CD8-positive, alpha-beta memory T cell (primary cell): ENCODE results near the gene ZNF627. TPM values are rescaled to one million over a fixed set of nuclear protein-coding genes. Genes with fewer than 3 reads are reported as not detected.
"Not testable (repeated sequence)": the region's sequence is repeated elsewhere in the genome, so short reads cannot be mapped to it uniquely, and the experiment has no call there.

Experiments
- CTCF ChIA-PET: fragments of 350-600 bp; sonication (Branson Sonifier 250); formaldehyde crosslinking; loops from one replicate; lab custom pipeline; 2021; ENCODE audit warnings: antibody characterized with exemption; lab: Charles Lee
- POLR2A ChIA-PET: fragments of 350-600 bp; sonication (Branson Sonifier 250); formaldehyde crosslinking; loops from one replicate; lab custom pipeline; 2021; ENCODE audit warnings: antibody characterized with exemption; lab: Charles Lee
- DNase-seq, 5 donors: peaks; one replicate each; pipeline versions ENCODE4 v3.0.0 to v3.0.0-alpha.2; 2020 to 2022; ENCODE audit warnings: mixed read lengths in 1 of 5
- H3K27ac ChIP-seq: one replicate; pipeline ENCODE4 v1.7.0; 2013; ENCODE audit warnings: low read depth, mild to moderate bottlenecking, low read length, moderate library complexity
- H3K27me3 ChIP-seq: 2 replicates; pipeline ENCODE4 v1.7.0; 2013; ENCODE audit warnings: low read length, mild to moderate bottlenecking; ENCODE audit not compliant: insufficient read depth, poor library complexity, severe bottlenecking
- H3K36me3 ChIP-seq: 2 replicates; pipeline ENCODE4 v1.7.0; 2013; ENCODE audit warnings: mild to moderate bottlenecking, low read length, moderate library complexity; ENCODE audit not compliant: insufficient read depth
- H3K4me1 ChIP-seq: 2 replicates; pipeline ENCODE4 v1.7.0; 2013; ENCODE audit warnings: mild to moderate bottlenecking, low read length, moderate library complexity; ENCODE audit not compliant: insufficient read depth
- H3K4me3 ChIP-seq: 2 replicates; pipeline ENCODE4 v1.7.0; 2013; ENCODE audit warnings: mild to moderate bottlenecking, low read length
- H3K9me3 ChIP-seq: 2 replicates; pipeline ENCODE4 v1.7.0; 2013; ENCODE audit warnings: mild to moderate bottlenecking, low read length
- H3K27ac Mint-ChIP-seq, 8 donors: one replicate each; pipeline ENCODE4 v1.8.0; 2020 to 2021; ENCODE audit warnings: mixed read lengths in 8 of 8, mild to moderate bottlenecking in 6 of 8, inconsistent platforms in 3 of 8, moderate library complexity in 3 of 8
- H3K27me3 Mint-ChIP-seq, 2 donors: one replicate each; pipeline ENCODE4 v1.8.0; 2020 to 2021; ENCODE audit warnings: mixed read lengths in 2 of 2, mild to moderate bottlenecking in 1 of 2, moderate library complexity in 1 of 2
- H3K36me3 Mint-ChIP-seq, 3 donors: one replicate each; pipeline ENCODE4 v1.8.0; 2020 to 2021; ENCODE audit warnings: mixed read lengths in 3 of 3, inconsistent platforms in 1 of 3, mild to moderate bottlenecking in 1 of 3
- H3K4me1 Mint-ChIP-seq, 3 donors: one replicate each; pipeline ENCODE4 v1.8.0; 2020 to 2021; ENCODE audit warnings: mixed read lengths in 3 of 3, inconsistent platforms in 1 of 3, mild to moderate bottlenecking in 1 of 3
- H3K4me3 Mint-ChIP-seq, 7 donors: one replicate each; pipeline ENCODE4 v1.8.0; 2020 to 2021; ENCODE audit warnings: mixed read lengths in 7 of 7, mild to moderate bottlenecking in 6 of 7, moderate library complexity in 4 of 7, inconsistent platforms in 2 of 7
- H3K9me3 Mint-ChIP-seq, 5 donors: one replicate each; pipeline ENCODE4 v1.8.0; 2020 to 2022; ENCODE audit warnings: mixed read lengths in 5 of 5, mild to moderate bottlenecking in 3 of 5, moderate library complexity in 2 of 5, inconsistent platforms in 1 of 5
- polyA plus RNA-seq: library from polyadenylated mRNA; unstranded; fragments of 300-500 nt; fragmentation: Illumina TruSeq; gene quantifications from one replicate; pipeline ENCODE4 v1.2.3, GENCODE V29; 2021
- total RNA-seq, 2 experiments: library from RNA; stranded (reverse); gene quantifications; one replicate each; pipeline ENCODE4 v1.2.3, GENCODE V29; 2021

ZNF627 gene
- total and polyA plus RNA-seq, 3 experiments from 2014 or later: 5.7 to 6.2 (median 6.2) TPM

GRCh38 chr19:11596156-11596555, 1.1 kb upstream of the ZNF627 start:
- no peaks in the 10 kb centered on the region for H3K9me3 ChIP-seq
- no peak overlapping the region for H3K27ac ChIP-seq
- DNase-seq: no peak
- H3K9me3 Mint-ChIP-seq: no peaks in the 10 kb centered on the region
- H3K27ac Mint-ChIP-seq: peak overlapping the region in 6 of 8 donors; percentile 29 to 93 (median 85)
- peak overlapping the region; percentile 79 to 96 (median 88) for H3K4me3 Mint-ChIP-seq
- H3K27me3 Mint-ChIP-seq: no peaks in the 10 kb centered on the region
- H3K36me3 Mint-ChIP-seq: peaks cover 0 to 7% (median 0%) of the 10 kb centered on the region in 3 donors
- H3K36me3 ChIP-seq: no peaks in the 10 kb centered on the region
- H3K27me3 ChIP-seq: no peaks in the 10 kb centered on the region
- CTCF ChIA-PET: interaction anchor here (1.4 kb wide), 1 partner anchor 114 kb away, joined by 3 read pairs; no protein-coding TSS in a partner anchor
- H3K4me3 ChIP-seq: no peak overlapping the region
- peaks cover 11 to 31% (median 27%) of the 10 kb centered on the region in 3 donors for H3K4me1 Mint-ChIP-seq
- peaks cover 23% of the 10 kb centered on the region for H3K4me1 ChIP-seq
- POLR2A ChIA-PET: no interaction called here

GRCh38 chr19:11598103-11598483, 810 bp downstream of the ZNF627 start:
- Mint-ChIP-seq H3K27ac (peak overlapping the region in 7 of 8 donors; percentile 79 to 94 (median 87)), H3K4me1 (peaks cover 23 to 44% (median 40%) of the 10 kb centered on the region in 3 donors), H3K4me3 (peak overlapping the region; percentile 88 to 96 (median 94)), H3K27me3 (no peaks in the 10 kb centered on the region), H3K36me3 (peaks cover 6 to 12% (median 6%) of the 10 kb centered on the region in 3 donors), H3K9me3 (no peaks in the 10 kb centered on the region)
- no peak for DNase-seq
- Histone ChIP-seq H3K27me3 (no peaks in the 10 kb centered on the region), H3K4me1 (peaks cover 23% of the 10 kb centered on the region), H3K4me3 (peak overlapping the region; percentile 86), H3K9me3 (no peaks in the 10 kb centered on the region), H3K27ac (peak overlapping the region; percentile 81), H3K36me3 (no peaks in the 10 kb centered on the region)
- ChIA-PET POLR2A (interaction anchor here (0.7 kb wide), 1 partner anchor 39 kb away, joined by 9 read pairs; the partner anchor contains the start of gene ELOF1), CTCF (no interaction called here)

- H3K4me3 ChIP-seq: no peak overlapping the region
- no peaks in the 10 kb centered on the region for H3K27me3 ChIP-seq
- ChIA-PET CTCF (no interaction called here), POLR2A (no interaction called here)
- Mint-ChIP-seq H3K4me3 (peak overlapping the region; percentile 38 to 96 (median 75)), H3K4me1 (peaks cover 23 to 45% (median 40%) of the 10 kb centered on the region in 3 donors), H3K36me3 (peaks cover 6 to 12% (median 6%) of the 10 kb centered on the region in 3 donors), H3K27ac (peak overlapping the region in 4 of 8 donors; percentile 52 to 85 (median 66)), H3K27me3 (no peaks in the 10 kb centered on the region), H3K9me3 (no peaks in the 10 kb centered on the region)
- peaks cover 23% of the 10 kb centered on the region for H3K4me1 ChIP-seq
- H3K36me3 ChIP-seq: no peaks in the 10 kb centered on the region
- H3K9me3 ChIP-seq: no peaks in the 10 kb centered on the region
- H3K27ac ChIP-seq: no peak overlapping the region
- no peak for DNase-seq
Measured at GRCh38 chr19:11598746-11599145, 1.5 kb downstream of the ZNF627 start.

- POLR2A ChIA-PET, H3K27ac ChIP-seq, H3K36me3 ChIP-seq, H3K27me3 Mint-ChIP-seq, CTCF ChIA-PET, H3K9me3 Mint-ChIP-seq, H3K27me3 ChIP-seq, DNase-seq, H3K4me3 ChIP-seq, H3K9me3 ChIP-seq: not testable (repeated sequence)
- Mint-ChIP-seq H3K4me3 (peak overlapping the region in 3 of 7 donors; percentile 16 to 96 (median 51)), H3K4me1 (peaks cover 23 to 45% (median 40%) of the 10 kb centered on the region in 3 donors), H3K27ac (peak overlapping the region in 1 of 8 donors; percentile 54), H3K36me3 (peaks cover 6 to 19% (median 9%) of the 10 kb centered on the region in 3 donors)
- H3K4me1 ChIP-seq: peaks cover 23% of the 10 kb centered on the region
Measured at GRCh38 chr19:11599704-11600103, 2.4 kb downstream of the ZNF627 start.

GRCh38 chr19:11606484-11606883, 9.2 kb downstream of the ZNF627 start:
- CTCF ChIA-PET: no interaction called here
- H3K36me3 Mint-ChIP-seq: peaks cover 14 to 37% (median 33%) of the 10 kb centered on the region in 3 donors
- DNase-seq: no peak

GRCh38 chr19:11611730-11612129, 14.4 kb downstream of the ZNF627 start:
- Mint-ChIP-seq H3K27me3 (no peaks in the 10 kb centered on the region), H3K9me3 (peaks cover 1 to 17% (median 15%) of the 10 kb centered on the region in 5 donors), H3K4me3 (no peak overlapping the region), H3K4me1 (peaks cover 5 to 18% (median 13%) of the 10 kb centered on the region in 3 donors), H3K36me3 (peaks cover 12 to 32% (median 32%) of the 10 kb centered on the region in 3 donors), H3K27ac (no peak overlapping the region)
- Histone ChIP-seq H3K4me1 (no peaks in the 10 kb centered on the region), H3K27ac (no peak overlapping the region), H3K9me3 (peaks cover 2% of the 10 kb centered on the region), H3K27me3 (no peaks in the 10 kb centered on the region), H3K4me3 (no peak overlapping the region), H3K36me3 (peaks cover 5% of the 10 kb centered on the region)
- POLR2A ChIA-PET: no interaction called here
- no peak for DNase-seq
- CTCF ChIA-PET: no interaction called here

More at GRCh38 chr19:11606484-11606883, 9.2 kb downstream of the ZNF627 start:
- peaks cover 6% of the 10 kb centered on the region for H3K36me3 ChIP-seq
- no peak overlapping the region for H3K4me3 Mint-ChIP-seq
- H3K9me3 Mint-ChIP-seq: peaks cover 0 to 21% (median 9%) of the 10 kb centered on the region in 5 donors
- H3K27ac ChIP-seq: no peak overlapping the region
- peaks cover 12 to 22% (median 18%) of the 10 kb centered on the region in 3 donors for H3K4me1 Mint-ChIP-seq
- H3K27me3 ChIP-seq: no peaks in the 10 kb centered on the region
- POLR2A ChIA-PET: no interaction called here
- no peaks in the 10 kb centered on the region for H3K9me3 ChIP-seq
- no peak overlapping the region for H3K27ac Mint-ChIP-seq
- H3K27me3 Mint-ChIP-seq: no peaks in the 10 kb centered on the region
- H3K4me1 ChIP-seq: no peaks in the 10 kb centered on the region
- no peak overlapping the region for H3K4me3 ChIP-seq

- CTCF ChIA-PET: interaction anchor here (0.9 kb wide), 1 partner anchor 12 kb away, joined by 4 read pairs; no protein-coding TSS in a partner anchor
Measured at GRCh38 chr19:11612816-11613511, 15.7 kb downstream of the ZNF627 start.

More at GRCh38 chr19:11612816-11613511, 15.7 kb downstream of the ZNF627 start:
- no peaks in the 10 kb centered on the region for H3K27me3 ChIP-seq
- no peaks in the 10 kb centered on the region for H3K4me1 ChIP-seq
- Mint-ChIP-seq H3K4me1 (peaks cover 5 to 15% (median 7%) of the 10 kb centered on the region in 3 donors), H3K27me3 (no peaks in the 10 kb centered on the region), H3K9me3 (peaks cover 6 to 21% (median 19%) of the 10 kb centered on the region in 5 donors), H3K36me3 (peaks cover 12 to 37% (median 35%) of the 10 kb centered on the region in 3 donors), H3K4me3 (no peak overlapping the region), H3K27ac (peak overlapping the region in 2 of 8 donors; percentile 6 to 55)
- H3K27ac ChIP-seq: no peak overlapping the region
- peaks cover 14% of the 10 kb centered on the region for H3K9me3 ChIP-seq
- DNase-seq: no peak
- peaks cover 12% of the 10 kb centered on the region for H3K36me3 ChIP-seq
- POLR2A ChIA-PET: no interaction called here
- H3K4me3 ChIP-seq: no peak overlapping the region
